Stimulated activated CD8-positive, alpha-beta memory T cell treated with anti-CD3 and anti-CD28 coated beads, Interleukin-2, amount 100 ng/mL, for 48 hours (primary cell): ENCODE results near the gene NIM1K.
"Not testable (repeated sequence)": the region's sequence is repeated elsewhere in the genome, so short reads cannot be mapped to it uniquely, and the experiment has no call there.

Source experiments
- DNase-seq, 2 donors: peaks; one replicate each; pipeline ENCODE4 v3.0.0-alpha.2; 2020; ENCODE audit warnings: low read depth in 2 of 2

The NIM1K gene

GRCh38 chr5:43191740-43192557, at the start of gene NIM1K:
TSS of gene NIM1K (plus strand) at chr5:43192225. CDS start at chr5:43245776, 53,551 bp downstream.
- DNase-seq, result peak; percentile 30 to 38

- no peak for DNase-seq
Measured at GRCh38 chr5:43145071-43145470, 47.0 kb upstream of the NIM1K start.

GRCh38 chr5:43146958-43147357, 45.1 kb upstream of the NIM1K start:
- DNase-seq, result no peak

- DNase-seq, result no peak
Measured at GRCh38 chr5:43148417-43148816, 43.6 kb upstream of the NIM1K start.

- no peak for DNase-seq
Measured at GRCh38 chr5:43149231-43149630, 42.8 kb upstream of the NIM1K start.

- no peak for DNase-seq
Measured at GRCh38 chr5:43150075-43150474, 42.0 kb upstream of the NIM1K start.

- DNase-seq, result no peak
Measured at GRCh38 chr5:43150748-43151147, 41.3 kb upstream of the NIM1K start.

GRCh38 chr5:43152946-43153345, 39.1 kb upstream of the NIM1K start:
- DNase-seq, result no peak

- DNase-seq, result no peak
Measured at GRCh38 chr5:43154469-43154868, 37.6 kb upstream of the NIM1K start.

- no peak for DNase-seq
Measured at GRCh38 chr5:43155394-43156096, 36.5 kb upstream of the NIM1K start.

- no peak for DNase-seq
Measured at GRCh38 chr5:43156388-43156787, 35.6 kb upstream of the NIM1K start.

- DNase-seq, result no peak
Measured at GRCh38 chr5:43157068-43157467, 35.0 kb upstream of the NIM1K start.

GRCh38 chr5:43161244-43161643, 30.8 kb upstream of the NIM1K start:
- DNase-seq, result no peak

- not testable (repeated sequence) for DNase-seq
Measured at GRCh38 chr5:43164801-43165200, 27.2 kb upstream of the NIM1K start.

- no peak for DNase-seq
Measured at GRCh38 chr5:43165323-43165722, 26.7 kb upstream of the NIM1K start.

- no peak for DNase-seq
Measured at GRCh38 chr5:43168175-43168574, 23.9 kb upstream of the NIM1K start.

- DNase-seq, result no peak
Measured at GRCh38 chr5:43171451-43171850, 20.6 kb upstream of the NIM1K start.

- no peak for DNase-seq
Measured at GRCh38 chr5:43171926-43172325, 20.1 kb upstream of the NIM1K start.

- DNase-seq, result no peak
Measured at GRCh38 chr5:43172779-43173178, 19.2 kb upstream of the NIM1K start.

GRCh38 chr5:43174586-43174985, 17.4 kb upstream of the NIM1K start:
- no peak for DNase-seq

- no peak for DNase-seq
Measured at GRCh38 chr5:43179836-43180235, 12.2 kb upstream of the NIM1K start.

- DNase-seq, result no peak
Measured at GRCh38 chr5:43182421-43182820, 9.6 kb upstream of the NIM1K start.

GRCh38 chr5:43183101-43183500, 8.9 kb upstream of the NIM1K start:
- DNase-seq, result not testable (repeated sequence)
